DOHH2 (cell line): Measurements from ENCODE around the gene H2AZ2.

Source experiments
- H3F3A ChIP-seq: fragments of 200-600 bp; sonication (generic), shearing (Covaris generic); 2 replicates; pipeline ENCODE4 v1.6.0; 2016; ENCODE audit warnings: antibody characterized with exemption, mild to moderate bottlenecking; ENCODE audit not compliant: control insufficient read depth, insufficient read depth
- H3K27ac ChIP-seq: fragments of 200-600 bp; sonication (generic); 2 replicates; pipeline ENCODE4 v1.5.1; 2014; ENCODE audit warnings: low read depth, mild to moderate bottlenecking, low read length, moderate library complexity
- H3K27me3 ChIP-seq: fragments of 200-600 bp; sonication (generic); 2 replicates; pipeline ENCODE4 v1.6.1; 2014; ENCODE audit warnings: mild to moderate bottlenecking, low read length, mixed read lengths; ENCODE audit not compliant: control insufficient read depth
- H3K36me3 ChIP-seq: fragments of 200-600 bp; sonication (generic); 2 replicates; pipeline ENCODE4 v1.6.1; 2014; ENCODE audit warnings: mild to moderate bottlenecking, low read length, moderate library complexity, mixed read lengths; ENCODE audit not compliant: control insufficient read depth
- H3K4me1 ChIP-seq: fragments of 200-600 bp; sonication (generic); 2 replicates; pipeline ENCODE4 v1.6.1; 2014; ENCODE audit warnings: mild to moderate bottlenecking, low read length, mixed read lengths; ENCODE audit not compliant: control insufficient read depth
- H3K4me2 ChIP-seq: fragments of 200-600 bp; sonication (generic); 2 replicates; pipeline ENCODE4 v1.6.0; 2014; ENCODE audit warnings: mild to moderate bottlenecking, low read length, moderate library complexity
- H3K4me3 ChIP-seq: fragments of 200-600 bp; sonication (generic); 2 replicates; pipeline ENCODE4 v1.5.1; 2014; ENCODE audit warnings: mild to moderate bottlenecking, low read length, mixed read lengths
- H3K79me2 ChIP-seq: fragments of 200-600 bp; sonication (generic); 2 replicates; pipeline ENCODE4 v1.6.1; 2014; ENCODE audit warnings: mild to moderate bottlenecking, low read length, mixed read lengths; ENCODE audit not compliant: control insufficient read depth
- H3K9me2 ChIP-seq: fragments of 200-600 bp; sonication (generic); replicated peaks from 2 replicates; pipeline ENCODE4 v1.6.1; 2014; ENCODE audit warnings: mild to moderate bottlenecking, low read length, mixed read lengths; ENCODE audit not compliant: control insufficient read depth
- H3K9me3 ChIP-seq: fragments of 200-600 bp; sonication (generic); 2 replicates; pipeline ENCODE4 v1.6.1; 2014; ENCODE audit warnings: antibody characterized with exemption, low read length, mixed read lengths; ENCODE audit not compliant: control insufficient read depth, insufficient read depth
- H4K20me1 ChIP-seq: fragments of 200-600 bp; sonication (generic); 2 replicates; pipeline ENCODE4 v1.6.0; 2014; ENCODE audit warnings: low read depth, mild to moderate bottlenecking, antibody characterized with exemption, low read length, moderate library complexity; ENCODE audit not compliant: control insufficient read depth, insufficient read depth
- CTCF ChIP-seq: fragments of 200-600 bp; sonication (generic); IDR thresholded peaks from one replicate; pipeline ENCODE4 v1.5.1; 2014; ENCODE audit warnings: antibody characterized with exemption, mild to moderate bottlenecking, low read depth, low read length; ENCODE audit not compliant: poor library complexity, severe bottlenecking
- EZH2phosphoT487 ChIP-seq: fragments of 200-600 bp; sonication (generic); IDR thresholded peaks from 2 replicates; pipeline ENCODE4 v1.6.1; 2017; ENCODE audit warnings: borderline replicate concordance, mild to moderate bottlenecking, antibody characterized with exemption, low read length, moderate library complexity, mixed read lengths

The H2AZ2 gene

DNA sequence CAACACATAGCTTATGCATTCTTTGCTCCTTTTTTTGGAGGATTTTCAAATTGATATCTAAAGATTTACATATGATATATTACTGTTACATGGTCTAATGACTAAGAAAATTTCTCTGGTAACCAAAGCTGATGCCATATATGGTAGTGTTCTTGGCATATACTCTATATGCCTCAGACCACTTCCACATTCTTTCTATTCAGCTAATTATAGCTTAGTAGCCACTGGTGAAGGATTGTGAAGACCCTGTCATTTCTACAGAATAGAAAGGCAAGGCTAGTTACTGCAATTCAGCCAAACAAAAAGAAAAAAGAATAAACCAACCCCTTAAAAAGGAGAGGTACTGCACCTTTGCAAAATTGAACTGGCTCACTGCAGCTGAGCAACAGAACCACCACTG, 33.7 kb upstream of the H2AZ2 start:
- H3K9me2 ChIP-seq, result no peaks in the 10 kb centered on the region
- peaks cover 45% of the 10 kb centered on the region for H4K20me1 ChIP-seq
- H3K4me2 ChIP-seq, result peak overlapping the region; percentile 81
- TF ChIP-seq CTCF, result no peak
- TF ChIP-seq EZH2phosphoT487, result no peak
- peaks cover 60% of the 10 kb centered on the region for H3K36me3 ChIP-seq
- H3K4me1 ChIP-seq, result peaks cover 56% of the 10 kb centered on the region
- H3F3A ChIP-seq, result peaks cover 16% of the 10 kb centered on the region
- H3K27ac ChIP-seq, result no peak overlapping the region
- H3K79me2 ChIP-seq, result peaks cover 93% of the 10 kb centered on the region
- H3K9me3 ChIP-seq, result no peaks in the 10 kb centered on the region
- H3K27me3 ChIP-seq, result no peaks in the 10 kb centered on the region
- peak overlapping the region; percentile 72 for H3K4me3 ChIP-seq

GRCh38 chr7:44881066-44881600, 33.2 kb upstream of the H2AZ2 start:
- TF ChIP-seq CTCF, result no peak
- no peak for TF ChIP-seq EZH2phosphoT487
- peaks cover 51% of the 10 kb centered on the region for H3K4me1 ChIP-seq
- peaks cover 89% of the 10 kb centered on the region for H3K79me2 ChIP-seq
- peak overlapping the region; percentile 81 for H3K4me2 ChIP-seq
- no peaks in the 10 kb centered on the region for H3K9me2 ChIP-seq
- H3K4me3 ChIP-seq, result peak overlapping the region; percentile 72
- no peaks in the 10 kb centered on the region for H3K9me3 ChIP-seq
- no peak overlapping the region for H3K27ac ChIP-seq
- H3K27me3 ChIP-seq, result no peaks in the 10 kb centered on the region
- peaks cover 45% of the 10 kb centered on the region for H4K20me1 ChIP-seq
- peaks cover 60% of the 10 kb centered on the region for H3K36me3 ChIP-seq
- peaks cover 18% of the 10 kb centered on the region for H3F3A ChIP-seq

DNA sequence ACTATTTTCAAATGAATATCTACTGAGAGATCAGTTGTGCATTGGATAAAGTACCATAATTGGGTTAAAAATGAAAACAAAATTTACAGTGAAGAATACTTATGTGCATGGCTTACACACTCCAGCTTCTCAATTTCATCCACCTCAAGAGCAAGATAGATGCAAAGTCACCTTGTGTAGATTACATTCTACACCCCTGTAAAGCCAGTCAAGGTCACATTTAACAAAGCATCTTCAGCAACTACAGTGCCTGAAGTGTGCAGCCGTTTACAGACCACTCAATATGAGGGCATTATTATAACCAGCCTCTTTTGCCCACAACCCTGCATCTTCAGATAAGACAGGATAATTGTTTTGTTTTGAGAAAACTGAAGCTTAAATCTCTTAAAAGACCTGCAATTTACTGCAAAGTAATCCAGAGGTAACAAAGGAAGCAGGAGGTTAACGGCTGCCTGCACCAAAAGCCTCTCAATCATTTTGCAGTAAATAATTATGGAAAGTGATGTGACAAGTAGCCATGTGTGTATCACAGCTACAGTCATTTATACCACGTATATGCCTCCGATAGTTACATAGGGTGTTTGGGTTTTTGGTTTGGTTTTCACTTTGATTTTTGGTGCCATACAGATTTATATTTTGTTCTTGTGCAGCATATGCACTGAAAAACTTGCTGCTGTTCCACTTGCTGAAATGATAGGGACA, 32.6 kb upstream of the H2AZ2 start:
- Histone ChIP-seq H3K4me1 (peaks cover 49% of the 10 kb centered on the region), H3K79me2 (peaks cover 84% of the 10 kb centered on the region), H3F3A (peaks cover 15% of the 10 kb centered on the region), H3K36me3 (peaks cover 57% of the 10 kb centered on the region), H4K20me1 (peaks cover 45% of the 10 kb centered on the region), H3K4me2 (peak overlapping the region; percentile 81), H3K9me2 (no peaks in the 10 kb centered on the region), H3K4me3 (peak overlapping the region; percentile 72), H3K27me3 (no peaks in the 10 kb centered on the region), H3K27ac (no peak overlapping the region), H3K9me3 (no peaks in the 10 kb centered on the region)
- TF ChIP-seq CTCF (no peak), EZH2phosphoT487 (no peak)
